ENCODE measurements around the gene C11orf54. TPM values are rescaled to one million over a fixed set of nuclear protein-coding genes. Genes with fewer than 3 reads are reported as not detected.

The C11orf54 gene
- total and polyA plus RNA-seq, 4 donors, result 60.8 to 154 (median 114) TPM

GRCh38 chr11:93766504-93766903, 25.0 kb downstream of the C11orf54 start:
- 79% methylated on average over 5 of the region's 5 CpGs for WGBS
- Histone ChIP-seq H3K36me3 (ENCODE audit: control insufficient read depth in 4 of 4, insufficient read depth in 3 of 4, low read depth in 1 of 4, low read length in 3 of 4) (peaks cover 4 to 29% (median 23%) of the 10 kb centered on the region in 4 donors), H3K27me3 (ENCODE audit: control insufficient read depth in 4 of 4, insufficient read depth in 4 of 4, low read length in 3 of 4) (no peaks in the 10 kb centered on the region), H3K9ac (ENCODE audit: low read depth in 1 of 2, low read length in 2 of 2) (no peak overlapping the region), H3K27ac (ENCODE audit: low read depth in 1 of 2, low read length in 2 of 2) (no peak overlapping the region), H3K9me3 (ENCODE audit: control insufficient read depth in 4 of 4, low read length in 3 of 4) (no peaks in the 10 kb centered on the region), H3K4me1 (ENCODE audit: control insufficient read depth in 4 of 4, insufficient read depth in 4 of 4, low read length in 3 of 4) (peaks cover 0 to 9% (median 3%) of the 10 kb centered on the region in 4 donors), H3K4me3 (ENCODE audit: low read depth in 1 of 3, low read length in 3 of 3) (no peak overlapping the region)
- TF ChIP-seq GABPA (IDR thresholded peaks at IDR 0.05 in 1 of 2, conservative IDR thresholded peaks at IDR 0.05 in 1 of 2), result no peak
- no peak for TF ChIP-seq HNF4G (IDR thresholded peaks at IDR 0.05)
- TF ChIP-seq TAF1 (conservative IDR thresholded peaks at IDR 0.05), result no peak
- TF ChIP-seq FOXA2 (IDR thresholded peaks at IDR 0.05), result no peak
- TF ChIP-seq EGR1 (IDR thresholded peaks at IDR 0.05; ENCODE audit: low read depth in 2 of 2), result no peak
- no peak for TF ChIP-seq CTCF (IDR thresholded peaks at IDR 0.05; ENCODE audit: low read depth, low read length, missing input control)
- no peak for TF ChIP-seq MAX (IDR thresholded peaks at IDR 0.05)
- no peak for TF ChIP-seq YY1 (IDR thresholded peaks at IDR 0.05)
- TF ChIP-seq SP1 (IDR thresholded peaks at IDR 0.05), result no peak
- no peak for TF ChIP-seq NR2F2 (IDR thresholded peaks at IDR 0.05)
- TF ChIP-seq FOXA1 (IDR thresholded peaks at IDR 0.05), result no peak
- TF ChIP-seq HNF4A (conservative IDR thresholded peaks at IDR 0.05), result no peak
- TF ChIP-seq RAD21 (IDR thresholded peaks at IDR 0.05), result no peak
- TF ChIP-seq ATF3 (IDR thresholded peaks at IDR 0.05), result no peak
- TF ChIP-seq JUND (IDR thresholded peaks at IDR 0.05), result no peak
- no peak for TF ChIP-seq REST (IDR thresholded peaks at IDR 0.05)
- no peak for TF ChIP-seq RXRA (IDR thresholded peaks at IDR 0.05)
- DNase-seq (ENCODE audit: low spot score), result no peak

GRCh38 chr11:93767018-93767417, 25.5 kb downstream of the C11orf54 start:
- no peaks in the 10 kb centered on the region for H3K9me3 ChIP-seq (ENCODE audit: control insufficient read depth in 4 of 4, low read length in 3 of 4)
- H3K4me1 ChIP-seq (ENCODE audit: control insufficient read depth in 4 of 4, insufficient read depth in 4 of 4, low read length in 3 of 4), result peaks cover 0 to 9% (median 3%) of the 10 kb centered on the region in 4 donors
- H3K36me3 ChIP-seq (ENCODE audit: control insufficient read depth in 4 of 4, insufficient read depth in 3 of 4, low read depth in 1 of 4, low read length in 3 of 4), result peaks cover 4 to 24% (median 18%) of the 10 kb centered on the region in 4 donors
- DNase-seq (ENCODE audit: low spot score), result no peak
- no peak overlapping the region for H3K27ac ChIP-seq (ENCODE audit: low read depth in 1 of 2, low read length in 2 of 2)
- no peak overlapping the region for H3K4me3 ChIP-seq (ENCODE audit: low read depth in 1 of 3, low read length in 3 of 3)
- 84% methylated on average over 3 of the region's 3 CpGs for WGBS
- no peaks in the 10 kb centered on the region for H3K27me3 ChIP-seq (ENCODE audit: control insufficient read depth in 4 of 4, insufficient read depth in 4 of 4, low read length in 3 of 4)
- H3K9ac ChIP-seq (ENCODE audit: low read depth in 1 of 2, low read length in 2 of 2), result no peak overlapping the region
- TF ChIP-seq NR2F2 (IDR thresholded peaks at IDR 0.05) (no peak), FOXA2 (IDR thresholded peaks at IDR 0.05) (no peak), CTCF (IDR thresholded peaks at IDR 0.05; ENCODE audit: low read depth, low read length, missing input control) (no peak), REST (IDR thresholded peaks at IDR 0.05) (no peak), GABPA (IDR thresholded peaks at IDR 0.05 in 1 of 2, conservative IDR thresholded peaks at IDR 0.05 in 1 of 2) (no peak), HNF4G (IDR thresholded peaks at IDR 0.05) (no peak), FOXA1 (IDR thresholded peaks at IDR 0.05) (no peak), RAD21 (IDR thresholded peaks at IDR 0.05) (no peak), YY1 (IDR thresholded peaks at IDR 0.05) (no peak), ZBTB33 (IDR thresholded peaks at IDR 0.05) (no peak), TAF1 (conservative IDR thresholded peaks at IDR 0.05) (no peak)

Data from liver (tissue), 9 donors.